GM20431 (cell line): ENCODE data around the gene MAP3K5.
"Not testable (repeated sequence)": the region's sequence is repeated elsewhere in the genome, so short reads cannot be mapped to it uniquely, and the experiment has no call there.

Experiments
- in situ Hi-C: fragments of 300-500 bp; cut with MseI, MboI; formaldehyde crosslinking; loops from one replicate; pipeline ENCODE4 v1.15.0; 2020; ENCODE audit warnings: low sequenced_read_pairs; ENCODE audit not compliant: unreplicated experiment

The MAP3K5 gene

GRCh38 chr6:136792410-136793262 lies at the start of gene MAP3K5:
MAP3K5 (minus strand) TSS chr6:136792477; CDS start chr6:136792157, 320 bp downstream.
- in situ Hi-C loops: loop anchor here (10.0 kb wide), 1 partner anchor 148 kb away; no protein-coding TSS in a partner anchor

GRCh38 chr6:136840276-136841001 lies 48.2 kb upstream of the MAP3K5 start:
- in situ Hi-C loops: no loop called here

- in situ Hi-C loops: no loop called here
These were observed 39.7 kb upstream of the MAP3K5 start for GRCh38 chr6:136831873-136832562.

- in situ Hi-C loops: no loop called here
These were observed 33.9 kb upstream of the MAP3K5 start for GRCh38 chr6:136826216-136826615.

- in situ Hi-C loops: no loop called here
These were observed 30.9 kb upstream of the MAP3K5 start for GRCh38 chr6:136823128-136823660.

- in situ Hi-C loops: no loop called here
These were observed 30.3 kb upstream of the MAP3K5 start, which contains the start of gene PEX7 for GRCh38 chr6:136822376-136823127. PEX7 (plus strand) TSS chr6:136822592; CDS start chr6:136822666, 74 bp downstream.

- in situ Hi-C loops: no loop called here
These were observed 29.7 kb upstream of the MAP3K5 start for GRCh38 chr6:136822046-136822375.

GRCh38 chr6:136820561-136820960 lies 28.3 kb upstream of the MAP3K5 start:
- in situ Hi-C loops: no loop called here

GRCh38 chr6:136816656-136817055 lies 24.4 kb upstream of the MAP3K5 start:
- in situ Hi-C loops: no loop called here

GRCh38 chr6:136815608-136816007 lies 23.3 kb upstream of the MAP3K5 start:
- in situ Hi-C loops: not testable (repeated sequence)

GRCh38 chr6:136812174-136812573 lies 19.9 kb upstream of the MAP3K5 start:
- in situ Hi-C loops: no loop called here

- in situ Hi-C loops: no loop called here
These were observed 19.0 kb upstream of the MAP3K5 start for GRCh38 chr6:136811272-136811671.

GRCh38 chr6:136809091-136809860 lies 17.0 kb upstream of the MAP3K5 start:
- in situ Hi-C loops: no loop called here

GRCh38 chr6:136803608-136804007 lies 11.3 kb upstream of the MAP3K5 start:
- in situ Hi-C loops: no loop called here

GRCh38 chr6:136801581-136801980 lies 9.3 kb upstream of the MAP3K5 start:
- in situ Hi-C loops: no loop called here

- in situ Hi-C loops: loop anchor here (10.0 kb wide), 1 partner anchor 153 kb away; no protein-coding TSS in a partner anchor
These were observed 5.8 kb upstream of the MAP3K5 start for GRCh38 chr6:136798044-136798443.

- in situ Hi-C loops: loop anchor here (10.0 kb wide), 1 partner anchor 151 kb away; no protein-coding TSS in a partner anchor
These were observed 3.7 kb upstream of the MAP3K5 start for GRCh38 chr6:136795996-136796395.

GRCh38 chr6:136795386-136795785 lies 3.1 kb upstream of the MAP3K5 start:
- in situ Hi-C loops: loop anchor here (10.0 kb wide), 1 partner anchor 151 kb away; no protein-coding TSS in a partner anchor

GRCh38 chr6:136793363-136793762 lies 1.1 kb upstream of the MAP3K5 start:
- in situ Hi-C loops: loop anchor here (10.0 kb wide), 1 partner anchor 149 kb away; no protein-coding TSS in a partner anchor
